HEK293T (cell line): Measurements from ENCODE around the gene SLC41A3.

Experiments used
- ARNT ChIP-seq: fragments of 450-650 bp; IDR thresholded peaks from 2 replicates; pipeline ENCODE4 v1.6.1; 2017; ENCODE audit warnings: mild to moderate bottlenecking
- CTBP1 ChIP-seq: fragments of 450-650 bp; IDR thresholded peaks from 2 replicates; pipeline ENCODE4 v1.6.1; 2016; ENCODE audit warnings: borderline replicate concordance
- ELF4 ChIP-seq: fragments of 450-650 bp; IDR thresholded peaks from 2 replicates; pipeline ENCODE4 v1.6.1; 2017; ENCODE audit warnings: antibody characterized with exemption
- HDGF ChIP-seq: fragments of 450-650 bp; IDR thresholded peaks from 2 replicates; pipeline ENCODE4 v1.6.1; 2017; ENCODE audit warnings: antibody characterized with exemption, borderline replicate concordance
- NFRKB ChIP-seq: fragments of 450-650 bp; IDR thresholded peaks from 2 replicates; pipeline ENCODE4 v1.6.1; 2016; ENCODE audit warnings: mild to moderate bottlenecking, moderate library complexity
- ZNF384 ChIP-seq: fragments of 450-650 bp; IDR thresholded peaks from 2 replicates; pipeline ENCODE4 v1.6.1; 2016
- TF ChIP-seq, protein P1 (sequence below): fragments of 450-650 bp; IDR thresholded peaks from 2 replicates; pipeline ENCODE4 v1.6.1; 2016

DNA sequence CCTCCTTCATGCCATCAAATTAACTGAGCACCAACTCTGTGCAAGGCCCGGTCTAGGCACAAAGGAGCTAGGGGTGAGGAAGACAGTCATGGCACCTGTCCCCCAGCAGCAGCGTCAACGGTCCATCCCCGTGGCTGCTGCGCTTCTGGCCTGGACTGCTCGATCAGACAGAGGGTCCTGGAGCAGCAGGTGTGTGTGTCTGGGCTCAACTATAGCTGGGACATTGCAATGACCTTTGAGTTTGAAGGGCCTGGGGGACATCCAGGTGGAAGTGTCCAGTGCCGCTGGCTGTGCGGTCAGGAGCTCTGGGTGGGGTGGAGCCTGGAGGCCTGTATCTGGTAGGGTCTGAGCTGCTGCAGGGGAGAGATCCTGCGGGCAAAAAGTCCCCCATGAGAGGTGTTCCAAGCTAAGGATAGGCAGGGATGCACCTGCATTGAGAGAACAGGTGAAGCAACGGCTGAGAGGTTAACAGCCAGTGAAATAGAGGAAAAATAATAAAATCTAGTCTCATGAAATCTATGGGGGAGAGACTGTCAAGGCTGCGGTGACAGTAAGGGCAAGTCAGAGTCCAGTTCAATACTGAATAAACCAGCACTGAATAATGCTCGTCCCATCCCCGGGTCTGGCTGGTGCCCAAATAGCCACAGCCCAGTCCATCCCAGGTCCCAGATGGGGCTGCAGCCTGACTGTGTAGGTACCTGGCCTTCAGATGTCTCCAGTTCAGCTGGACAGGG lies 25.4 kb upstream of the SLC41A3 start:
- TF ChIP-seq ZNF384, result no peak
- TF ChIP-seq ELF4, result no peak
- TF ChIP-seq, protein P1, sequence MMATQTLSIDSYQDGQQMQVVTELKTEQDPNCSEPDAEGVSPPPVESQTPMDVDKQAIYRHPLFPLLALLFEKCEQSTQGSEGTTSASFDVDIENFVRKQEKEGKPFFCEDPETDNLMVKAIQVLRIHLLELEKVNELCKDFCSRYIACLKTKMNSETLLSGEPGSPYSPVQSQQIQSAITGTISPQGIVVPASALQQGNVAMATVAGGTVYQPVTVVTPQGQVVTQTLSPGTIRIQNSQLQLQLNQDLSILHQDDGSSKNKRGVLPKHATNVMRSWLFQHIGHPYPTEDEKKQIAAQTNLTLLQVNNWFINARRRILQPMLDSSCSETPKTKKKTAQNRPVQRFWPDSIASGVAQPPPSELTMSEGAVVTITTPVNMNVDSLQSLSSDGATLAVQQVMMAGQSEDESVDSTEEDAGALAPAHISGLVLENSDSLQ, result no peak
- no peak for TF ChIP-seq CTBP1
- no peak for TF ChIP-seq ARNT
- no peak for TF ChIP-seq HDGF
- no peak for TF ChIP-seq NFRKB
